ENCODE measurements around the gene RNF223. TPM values are rescaled to one million over a fixed set of nuclear protein-coding genes. Genes with fewer than 3 reads are reported as not detected.

RNF223 gene
- total RNA-seq, 1 donor from 2014 or later, result not detected

DNA sequence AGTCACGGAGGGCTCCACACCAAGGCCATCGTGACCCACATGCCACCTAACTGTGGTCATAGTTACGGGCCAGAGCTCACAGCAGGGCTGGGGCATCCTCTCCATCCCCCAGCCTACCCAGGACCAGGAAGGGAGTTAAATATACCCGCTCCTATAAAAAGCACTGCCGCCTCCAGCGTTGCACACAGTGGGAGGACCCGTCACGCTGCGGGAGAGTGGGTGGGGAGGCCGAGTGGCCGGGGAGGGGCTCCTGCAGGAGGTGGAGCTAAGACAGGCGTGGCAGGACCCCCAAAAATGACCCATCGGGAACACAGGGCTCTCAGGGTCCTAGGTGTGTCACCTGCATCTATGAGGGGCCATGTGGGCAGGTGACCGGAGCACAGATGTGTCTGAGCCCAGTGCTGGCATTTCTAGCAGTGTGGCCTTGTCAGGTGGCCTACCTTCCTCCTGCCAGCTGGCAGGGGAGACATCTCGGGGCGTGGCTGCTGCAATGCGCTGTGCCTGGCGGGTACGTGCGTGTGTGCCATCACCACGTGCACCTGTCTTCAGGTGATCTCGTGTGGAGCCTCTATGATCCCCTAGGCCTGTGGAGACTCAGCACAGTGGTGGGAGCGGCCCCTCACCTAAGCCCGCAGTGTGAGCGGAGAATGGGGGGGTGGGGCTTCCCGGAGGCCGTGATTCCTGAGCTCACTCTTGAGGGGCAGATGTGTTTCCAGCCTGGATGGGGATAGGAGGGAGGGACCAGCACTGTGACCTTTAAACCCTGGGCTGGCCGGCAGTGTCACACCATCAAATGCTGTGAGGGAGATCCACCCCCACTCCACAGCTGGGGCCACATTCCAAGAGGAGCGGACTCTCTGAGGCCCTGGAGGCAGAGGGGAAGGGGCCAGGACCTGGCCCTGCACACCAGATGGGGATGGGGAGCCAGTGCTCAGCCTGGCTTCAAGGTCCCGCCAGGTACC, 36.5 kb downstream of the RNF223 start:
- no peak for DNase-seq (ENCODE audit: low spot score)
- Mint-ChIP-seq H3K36me3 (peaks cover 6% of the 10 kb centered on the region), H3K4me1 (peaks cover 5% of the 10 kb centered on the region), H3K27ac (no peak overlapping the region), H3K27me3 (ENCODE audit: insufficient read depth, low read depth) (peaks cover 18% of the 10 kb centered on the region), H3K9me3 (no peaks in the 10 kb centered on the region), H3K4me3 (no peak overlapping the region)
- H4K20me1 ChIP-seq (ENCODE audit: low read depth), result peaks cover 87% of the 10 kb centered on the region
- H3F3A ChIP-seq (ENCODE audit: low read depth), result peaks cover 19% of the 10 kb centered on the region
- no peaks in the 10 kb centered on the region for H3K9me3 ChIP-seq (ENCODE audit: low read depth)
- H3K4me3 ChIP-seq, result no peak overlapping the region
- no peak overlapping the region for H3K9ac ChIP-seq
- H2AFZ ChIP-seq (replicated peaks), result no peak overlapping the region
- H3K36me3 ChIP-seq, result no peaks in the 10 kb centered on the region
- no peak overlapping the region for H3K27ac ChIP-seq
- peaks cover 22% of the 10 kb centered on the region for H3K4me1 ChIP-seq
- TF ChIP-seq CTCF (IDR thresholded peaks at IDR 0.05) (no peak), EZH2 (IDR thresholded peaks at IDR 0.05) (no peak), EZH2phosphoT487 (IDR thresholded peaks at IDR 0.05) (no peak)
- H3K79me2 ChIP-seq (ENCODE audit: low read depth), result peaks cover 8% of the 10 kb centered on the region
- peaks cover 42% of the 10 kb centered on the region for H3K27me3 ChIP-seq
- H3K4me2 ChIP-seq, result no peak overlapping the region

DNA sequence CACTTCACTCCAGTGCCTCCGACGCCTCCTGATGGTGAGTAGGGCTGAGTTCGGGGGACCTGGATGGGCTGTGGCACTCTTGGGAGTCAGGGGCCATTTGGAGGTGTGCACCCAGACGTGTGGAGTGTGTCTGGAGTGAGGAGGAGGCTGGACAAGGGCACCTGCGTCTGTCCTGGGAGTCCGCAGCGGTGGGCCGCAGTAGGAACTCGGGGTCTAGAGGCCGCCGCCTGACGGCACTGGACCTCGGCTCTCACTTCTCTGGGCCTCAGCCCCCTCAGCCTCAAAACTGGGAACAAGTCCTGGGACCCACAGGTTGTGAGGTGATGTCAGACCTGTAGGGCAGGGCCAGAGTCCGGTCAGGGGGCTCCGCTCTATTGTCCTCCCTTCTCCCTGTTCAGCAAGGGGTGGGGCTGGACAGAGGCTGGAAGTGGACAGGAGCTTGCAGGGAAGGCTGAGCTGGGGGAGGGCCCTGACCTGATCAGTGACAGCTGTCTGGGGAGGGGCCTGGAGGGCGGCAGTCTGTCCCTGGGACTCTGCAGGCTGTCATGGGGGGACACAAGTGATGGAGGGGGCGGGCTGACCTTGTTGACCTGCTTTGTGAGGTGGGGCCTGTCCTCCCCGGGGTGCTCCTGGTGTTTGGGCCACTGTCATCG, 38.7 kb downstream of the RNF223 start:
- no peaks in the 10 kb centered on the region for H3K9me3 ChIP-seq (ENCODE audit: low read depth)
- H3K79me2 ChIP-seq (ENCODE audit: low read depth), result peaks cover 8% of the 10 kb centered on the region
- peak; percentile 8 for TF ChIP-seq CTCF (IDR thresholded peaks at IDR 0.05)
- TF ChIP-seq EZH2 (IDR thresholded peaks at IDR 0.05), result no peak
- no peak for TF ChIP-seq EZH2phosphoT487 (IDR thresholded peaks at IDR 0.05)
- no peak overlapping the region for H3K4me2 ChIP-seq
- peaks cover 40% of the 10 kb centered on the region for H3K27me3 ChIP-seq
- peaks cover 86% of the 10 kb centered on the region for H4K20me1 ChIP-seq (ENCODE audit: low read depth)
- H2AFZ ChIP-seq (replicated peaks), result no peak overlapping the region
- no peak overlapping the region for H3K4me3 ChIP-seq
- H3K4me1 ChIP-seq, result peaks cover 29% of the 10 kb centered on the region
- Mint-ChIP-seq H3K9me3 (peaks cover 2% of the 10 kb centered on the region), H3K36me3 (peaks cover 3% of the 10 kb centered on the region), H3K27ac (no peak overlapping the region), H3K4me1 (peaks cover 16% of the 10 kb centered on the region), H3K4me3 (peak overlapping the region; percentile 33), H3K27me3 (ENCODE audit: insufficient read depth, low read depth) (peaks cover 22% of the 10 kb centered on the region)
- no peak for DNase-seq (ENCODE audit: low spot score)
- H3K36me3 ChIP-seq, result no peaks in the 10 kb centered on the region
- H3F3A ChIP-seq (ENCODE audit: low read depth), result peaks cover 32% of the 10 kb centered on the region
- no peak overlapping the region for H3K9ac ChIP-seq
- H3K27ac ChIP-seq, result no peak overlapping the region

DNA sequence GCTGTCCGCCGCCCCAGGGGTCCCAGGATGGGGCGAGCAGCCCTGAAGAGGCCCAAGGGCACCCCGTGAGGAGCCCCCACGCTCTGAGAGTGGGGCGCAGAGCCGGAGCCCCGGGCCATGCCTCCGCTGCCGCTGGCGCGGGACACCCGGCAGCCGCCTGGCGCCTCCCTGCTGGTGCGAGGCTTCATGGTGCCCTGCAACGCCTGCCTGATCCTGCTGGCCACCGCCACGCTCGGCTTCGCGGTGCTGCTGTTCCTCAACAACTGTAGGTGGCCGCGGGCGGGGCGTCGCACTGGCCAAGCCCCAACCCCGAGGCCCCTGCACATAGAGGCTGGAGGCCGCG, 39.7 kb downstream of the RNF223 start:
- Histone ChIP-seq H3K79me2 (ENCODE audit: low read depth) (peaks cover 8% of the 10 kb centered on the region), H3K9me3 (ENCODE audit: low read depth) (no peaks in the 10 kb centered on the region), H3F3A (ENCODE audit: low read depth) (peaks cover 25% of the 10 kb centered on the region), H3K4me3 (peak overlapping the region; percentile 58), H3K4me1 (peaks cover 19% of the 10 kb centered on the region), H2AFZ (replicated peaks) (no peak overlapping the region), H3K9ac (no peak overlapping the region), H3K27me3 (peaks cover 30% of the 10 kb centered on the region), H3K36me3 (no peaks in the 10 kb centered on the region), H3K4me2 (peak overlapping the region; percentile 87), H3K27ac (no peak overlapping the region), H4K20me1 (ENCODE audit: low read depth) (peaks cover 76% of the 10 kb centered on the region)
- Mint-ChIP-seq H3K36me3 (peaks cover 3% of the 10 kb centered on the region), H3K4me3 (peak overlapping the region; percentile 76), H3K27ac (no peak overlapping the region), H3K4me1 (peaks cover 11% of the 10 kb centered on the region), H3K27me3 (ENCODE audit: insufficient read depth, low read depth) (peaks cover 15% of the 10 kb centered on the region), H3K9me3 (peaks cover 2% of the 10 kb centered on the region)
- peak; percentile 64 for DNase-seq (ENCODE audit: low spot score)
- TF ChIP-seq EZH2 (IDR thresholded peaks at IDR 0.05) (peak; percentile 34), CTCF (IDR thresholded peaks at IDR 0.05) (no peak), EZH2phosphoT487 (IDR thresholded peaks at IDR 0.05) (no peak)

Data from neural progenitor cell (in vitro differentiated cells).